Right cardiac atrium (tissue), 5 donors: ENCODE measurements around the gene NOL7. TPM values are rescaled to one million over a fixed set of nuclear protein-coding genes. Genes with fewer than 3 reads are reported as not detected.

ENCODE experiments used
- ATAC-seq, 2 donors: fragments of 200-7000 bp; cut with Tn5 transposase; one replicate each; pipeline versions ENCODE4 v1.8.0 to v1.9.1; 2020; ENCODE audit warnings: moderate library complexity in 2 of 2, mild to moderate bottlenecking in 1 of 2
- DNase-seq, 3 donors: peaks; one replicate each; pipeline ENCODE4 v3.0.0-alpha.2; 2020
- H3K27ac ChIP-seq: one replicate; pipeline ENCODE4 v1.5.1; 2013; ENCODE audit warnings: mild to moderate bottlenecking, low read length, control low read depth, moderate library complexity
- H3K27me3 ChIP-seq: one replicate; pipeline ENCODE4 v1.6.1; 2013; ENCODE audit not compliant: control insufficient read depth, insufficient read depth
- H3K4me1 ChIP-seq: one replicate; pipeline ENCODE4 v1.6.1; 2013; ENCODE audit warnings: low read length; ENCODE audit not compliant: control insufficient read depth, insufficient read depth
- H3K4me3 ChIP-seq: one replicate; pipeline ENCODE4 v1.5.1; 2013; ENCODE audit warnings: low read length, control low read depth
- H3K9me3 ChIP-seq: one replicate; pipeline ENCODE4 v1.6.1; 2013; ENCODE audit warnings: low read length; ENCODE audit not compliant: control insufficient read depth
- WGBS: extraction: QIAGEN DNeasy Blood & Tissue Kit; methylation state at CpG from one replicate; pipeline ENCODE4 v1.1.7; 2013; 5-methylcytosine and 5-hydroxymethylcytosine counted together
- intact Hi-C, 4 donors: fragments of 100-400 bp; cut with DNase I; formaldehyde crosslinking; loops; one replicate each; pipeline versions ENCODE4 v1.11.0 to v1.14.0; 2022 to 2023
- long read RNA-seq, 4 donors: library from polyadenylated mRNA; unstranded; transcript quantifications; one replicate each; pipeline ENCODE4 v2.0.0, GENCODE V29; 2020 to 2021
- polyA plus RNA-seq: library from polyadenylated mRNA; stranded (reverse); fragments of 200-250 nt; gene quantifications from one replicate; pipeline ENCODE4 v1.2.3, GENCODE V29; 2013
- total RNA-seq, 4 donors: library from RNA; stranded (reverse); fragmentation: NEBNext Ultra II Directional; extraction: Animal tissue kit (Norgen Biotek cat#: 25700); gene quantifications; one replicate each; pipeline ENCODE4 v1.2.1, GENCODE V29; 2021
- donor health status: healthy with polysubstance abuse.
- donor health status: DM: no; HTN: yes; CAD: no.
- donor health status: DM: no; HTN: no; CAD: no.
- donor health status: DM: no; HTN: yes; CAD: no; lungs with severe emphysema.
- donor health status: DM: yes; HTN: yes; CAD: no.

The NOL7 gene
- total RNA-seq (10 to 100 TPM; 44.7 to 56.5 (median 52.0) TPM), polyA plus RNA-seq (65.2 TPM)
- long read RNA-seq, donor 1, transcript NOL7-202 (8 exons, 1,184 nt): major isoform, 74 of 87 reads
- long read RNA-seq, donor 1, transcript NOL7-203 (9 exons, 920 nt): minor isoform, 8 of 87 reads
- long read RNA-seq, donor 1, partial matches to known transcripts: 2 of 87 reads
- long read RNA-seq, donor 1, other reads (novel, unspliced or antisense): 3 of 87 reads
- long read RNA-seq, donor 2, transcript NOL7-202 (8 exons, 1,184 nt): major isoform, 52 of 62 reads
- long read RNA-seq, donor 2, transcript NOL7-203 (9 exons, 920 nt): minor isoform, 6 of 62 reads
- long read RNA-seq, donor 2, partial matches to known transcripts: 1 of 62 reads
- long read RNA-seq, donor 2, other reads (novel, unspliced or antisense): 0 of 62 reads
- long read RNA-seq, donor 3, transcript NOL7-203 (9 exons, 920 nt): minor isoform, 8 of 111 reads
- long read RNA-seq, donor 3, transcript NOL7-202 (8 exons, 1,184 nt): major isoform, 96 of 111 reads
- long read RNA-seq, donor 3, partial matches to known transcripts: 5 of 111 reads
- long read RNA-seq, donor 3, other reads (novel, unspliced or antisense): 1 of 111 reads
- long read RNA-seq, donor 4, transcript NOL7-202 (8 exons, 1,184 nt): major isoform, 46 of 46 reads
- long read RNA-seq, donor 4, partial matches to known transcripts: 0 of 46 reads
- long read RNA-seq, donor 4, other reads (novel, unspliced or antisense): 0 of 46 reads

DNA sequence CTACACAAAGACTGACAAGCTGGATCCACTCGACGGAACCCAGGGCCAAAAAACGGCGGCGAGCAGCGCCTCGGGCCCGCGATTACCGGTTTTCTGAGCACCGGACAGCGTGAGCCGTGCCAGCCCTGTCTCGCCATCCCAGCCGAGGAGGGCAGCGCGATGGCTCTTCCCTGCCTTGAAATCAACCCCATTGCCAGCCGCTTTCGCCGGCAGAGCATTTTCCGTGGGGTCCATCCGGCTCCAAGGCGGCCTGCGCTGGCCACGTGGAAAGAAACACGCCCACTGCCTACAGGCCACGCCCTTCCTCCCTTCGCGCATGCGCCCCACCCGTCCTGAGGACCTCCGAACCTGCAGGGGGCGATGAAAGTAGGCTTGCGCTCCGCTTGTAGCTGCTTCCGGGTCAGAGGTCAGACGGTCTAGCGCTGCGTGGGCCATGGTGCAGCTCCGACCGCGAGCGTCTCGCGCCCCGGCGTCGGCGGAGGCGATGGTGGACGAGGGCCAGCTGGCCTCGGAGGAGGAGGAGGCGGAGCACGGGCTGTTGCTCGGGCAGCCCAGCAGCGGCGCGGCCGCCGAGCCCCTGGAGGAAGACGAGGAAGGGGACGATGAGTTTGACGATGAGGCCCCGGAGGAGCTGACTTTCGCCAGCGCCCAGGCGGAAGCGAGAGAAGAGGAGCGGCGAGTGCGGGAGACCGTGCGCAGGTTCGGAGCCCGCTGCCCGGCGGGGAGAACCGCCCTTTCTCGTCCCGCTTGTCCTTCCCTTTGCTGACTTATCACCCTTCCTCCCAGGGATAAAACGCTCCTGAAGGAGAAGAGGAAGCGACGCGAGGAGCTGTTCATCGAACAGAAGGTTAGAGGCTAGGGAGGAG, at the start of gene NOL7:
Gene NOL7, plus strand, starts transcription at position 410 of the 866 bp plus-strand sequence. Its CDS starts 24 bp downstream, at position 434.
- Histone ChIP-seq H3K4me1 (no peaks in the 10 kb centered on the region), H3K9me3 (no peaks in the 10 kb centered on the region), H3K4me3 (peak within 1 kb of the TSS; percentile 81), H3K27ac (peak within 1 kb of the TSS; percentile 84), H3K27me3 (no peaks in the 10 kb centered on the region)
- peak; percentile 97 to 98 for ATAC-seq
- WGBS: under 1% methylated on average over 85 of the region's 85 CpGs
- intact Hi-C loops: loop anchor here in 1 of 4 donors (5.0 kb wide), 1 partner anchor 97 kb away; the partner anchor contains the start of gene RANBP9
- DNase-seq: peak; percentile 98 to 99 (median 98)

- H3K27ac ChIP-seq: no peak overlapping the region
- no peaks in the 10 kb centered on the region for H3K27me3 ChIP-seq
- H3K4me1 ChIP-seq: no peaks in the 10 kb centered on the region
- WGBS: 93% methylated on average over 4 of the region's 4 CpGs
- no peak for DNase-seq
- no peak for ATAC-seq
- no peaks in the 10 kb centered on the region for H3K9me3 ChIP-seq
- no peak overlapping the region for H3K4me3 ChIP-seq
- intact Hi-C loops: no loop called here
These were observed 49.2 kb upstream of the NOL7 start for GRCh38 chr6:13565921-13566320.

GRCh38 chr6:13566500-13566899, 48.6 kb upstream of the NOL7 start:
- Histone ChIP-seq H3K4me3 (no peak overlapping the region), H3K27me3 (no peaks in the 10 kb centered on the region), H3K27ac (no peak overlapping the region), H3K4me1 (no peaks in the 10 kb centered on the region), H3K9me3 (no peaks in the 10 kb centered on the region)
- ATAC-seq: no peak
- intact Hi-C loops: no loop called here
- 96% methylated on average over 3 of the region's 3 CpGs for WGBS
- no peak for DNase-seq

DNA sequence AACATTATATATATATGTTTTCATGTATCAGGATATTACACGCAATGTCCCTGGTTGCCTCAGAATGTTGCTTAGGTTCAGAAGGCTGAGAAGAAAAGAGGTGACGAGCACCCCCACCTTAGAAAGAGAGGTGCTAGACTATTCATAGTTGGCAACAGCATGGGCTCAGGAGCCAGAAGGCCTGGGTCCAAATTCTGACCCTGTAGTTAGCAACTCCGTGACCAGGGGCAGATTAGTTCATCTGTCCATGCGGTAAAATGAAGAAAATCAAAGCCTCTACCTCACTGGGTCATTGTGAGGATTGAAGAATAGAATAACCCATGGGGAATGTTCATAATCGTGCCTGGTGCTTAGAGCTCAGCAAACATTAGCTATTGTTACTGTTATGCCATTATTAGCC, 46.2 kb upstream of the NOL7 start:
- Histone ChIP-seq H3K4me1 (peaks cover 3% of the 10 kb centered on the region), H3K4me3 (no peak overlapping the region), H3K27me3 (no peaks in the 10 kb centered on the region), H3K9me3 (no peaks in the 10 kb centered on the region), H3K27ac (no peak overlapping the region)
- intact Hi-C loops: no loop called here
- ATAC-seq (no peak), DNase-seq (no peak)
- 83% methylated on average over 5 of the region's 5 CpGs for WGBS

DNA sequence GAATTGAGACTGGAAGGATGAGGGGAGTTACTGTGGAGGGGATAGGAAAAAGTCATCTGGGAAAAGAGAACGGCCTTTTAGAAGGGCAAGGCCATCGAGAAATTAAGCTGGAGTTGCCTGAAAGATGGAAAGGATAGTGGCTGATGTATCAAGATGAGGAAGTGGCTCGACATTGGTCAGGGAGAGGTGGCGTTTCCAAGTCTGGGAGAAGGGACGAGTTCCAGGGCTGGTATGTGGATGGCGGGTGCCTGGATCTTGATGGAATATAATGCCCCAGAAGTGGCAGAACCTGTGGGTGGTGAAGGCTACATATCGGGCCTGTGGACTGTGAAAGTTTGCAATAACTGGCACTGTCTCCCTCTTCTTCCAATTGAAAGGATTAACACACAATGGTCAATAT, 42.9 kb upstream of the NOL7 start:
- 90% methylated on average over 7 of the region's 7 CpGs for WGBS
- Histone ChIP-seq H3K27ac (no peak overlapping the region), H3K4me3 (no peak overlapping the region), H3K4me1 (peaks cover 3% of the 10 kb centered on the region), H3K9me3 (no peaks in the 10 kb centered on the region), H3K27me3 (no peaks in the 10 kb centered on the region)
- intact Hi-C loops: loop anchor here in 2 of 4 donors (10.0 kb wide), 2 partner anchors 87 to 237 kb away; partner anchors contain the start of gene GFOD1 (in 2 of the 2)
- ATAC-seq (no peak), DNase-seq (no peak)

DNA sequence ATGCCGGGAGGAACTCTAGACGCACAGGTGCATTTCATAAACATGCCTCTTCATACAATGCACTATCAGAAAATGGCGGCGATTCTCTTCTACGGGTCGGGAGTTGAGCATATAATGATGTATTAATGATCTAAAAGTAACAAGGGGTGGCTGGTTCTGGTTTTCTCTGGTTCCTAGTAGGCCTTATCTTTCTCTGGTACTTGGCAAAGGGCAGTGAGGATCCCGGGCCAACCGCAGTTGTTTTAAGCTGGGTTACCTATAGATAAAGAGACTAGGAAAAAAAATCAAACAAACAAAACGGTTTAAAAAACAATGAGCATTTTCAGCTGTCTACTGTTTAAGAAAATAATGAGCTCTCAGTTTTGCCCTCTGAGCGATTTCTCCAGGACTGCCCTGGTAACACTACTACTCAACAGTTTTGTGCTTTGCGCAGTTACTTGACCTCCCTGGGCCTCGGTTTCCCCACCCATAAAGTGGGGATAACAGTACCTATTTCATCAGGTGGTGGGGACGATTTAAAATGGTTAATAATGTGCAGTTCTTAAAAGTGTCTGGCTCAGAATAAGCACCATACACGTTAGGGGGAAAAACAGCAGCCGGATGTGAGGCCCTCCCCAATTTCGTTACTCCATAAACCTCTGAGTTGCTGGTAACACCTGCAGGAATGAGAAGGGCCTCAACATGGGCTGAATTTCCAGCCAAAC, 42.0 kb upstream of the NOL7 start:
- H3K4me1 ChIP-seq: peaks cover 3% of the 10 kb centered on the region
- H3K9me3 ChIP-seq: no peaks in the 10 kb centered on the region
- DNase-seq: no peak
- peak overlapping the region; percentile 68 for H3K4me3 ChIP-seq
- peak overlapping the region; percentile 44 for H3K27ac ChIP-seq
- WGBS: 78% methylated on average over 16 of the region's 16 CpGs
- intact Hi-C loops: loop anchor here in 2 of 4 donors (10.0 kb wide), 2 partner anchors 88 to 238 kb away; partner anchors contain the start of gene GFOD1 (in 2 of the 2)
- H3K27me3 ChIP-seq: no peaks in the 10 kb centered on the region
- no peak for ATAC-seq

DNA sequence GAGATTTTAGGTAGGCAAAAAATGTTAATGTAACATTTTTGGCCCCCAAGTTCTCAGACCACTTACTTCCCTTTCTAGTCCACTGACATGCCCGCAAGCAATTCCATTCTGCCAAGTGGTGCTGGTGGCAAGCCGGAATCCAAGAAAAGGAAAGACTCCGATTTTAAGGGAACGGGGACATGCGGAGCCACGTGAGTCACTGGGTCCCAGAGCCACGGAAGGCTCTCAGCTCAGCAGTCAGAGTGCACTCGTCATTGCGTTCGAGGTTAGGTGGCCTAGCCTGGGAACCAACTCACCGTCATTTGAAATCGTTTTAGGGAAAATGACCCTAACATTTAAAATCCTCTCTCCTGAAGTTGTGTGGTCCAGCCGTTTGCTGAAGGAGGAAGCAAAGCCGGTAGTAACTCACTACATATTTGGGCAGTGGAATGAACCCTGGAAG, 41.4 kb upstream of the NOL7 start:
- peak overlapping the region; percentile 44 for H3K27ac ChIP-seq
- WGBS: 4% methylated on average over 14 of the region's 14 CpGs
- peaks cover 3% of the 10 kb centered on the region for H3K4me1 ChIP-seq
- H3K4me3 ChIP-seq: peak overlapping the region; percentile 68
- intact Hi-C loops: loop anchor here in 2 of 4 donors (10.0 kb wide), 2 partner anchors 89 to 239 kb away; partner anchors contain the start of gene GFOD1 (in 2 of the 2)
- H3K9me3 ChIP-seq: no peaks in the 10 kb centered on the region
- peak; percentile 38 to 65 (median 64) for DNase-seq
- H3K27me3 ChIP-seq: no peaks in the 10 kb centered on the region
- ATAC-seq: no peak

DNA sequence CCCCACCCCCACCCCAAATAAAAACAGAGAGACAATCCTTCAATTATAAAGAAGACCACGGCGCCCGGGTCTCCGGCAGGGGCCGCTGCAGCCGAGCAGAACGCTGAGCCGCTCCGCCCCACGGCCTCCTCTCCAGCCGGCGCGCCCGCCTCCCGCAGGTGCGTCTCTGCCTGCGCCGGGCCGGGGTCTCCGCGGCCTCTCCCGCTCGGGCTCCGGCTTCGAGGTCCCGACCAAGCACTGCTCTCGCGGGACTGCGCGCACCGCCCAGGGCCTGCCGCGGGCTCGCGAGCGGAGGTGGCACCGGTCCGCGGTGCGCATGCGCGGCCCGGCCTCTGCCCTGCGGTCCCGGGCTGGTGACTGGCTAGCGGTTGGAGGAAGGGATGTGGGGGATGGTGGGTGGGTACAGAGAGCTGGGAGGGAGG, 41.0 kb upstream of the NOL7 start:
- Histone ChIP-seq H3K4me1 (peaks cover 3% of the 10 kb centered on the region), H3K27me3 (no peaks in the 10 kb centered on the region), H3K4me3 (peak overlapping the region; percentile 68), H3K27ac (peak overlapping the region; percentile 77), H3K9me3 (no peaks in the 10 kb centered on the region)
- ATAC-seq: peak; percentile 98
- WGBS: under 1% methylated on average over 46 of the region's 46 CpGs
- DNase-seq: peak; percentile 94 to 97 (median 97)
- intact Hi-C loops: loop anchor here in 2 of 4 donors (10.0 kb wide), 2 partner anchors 89 to 239 kb away; partner anchors contain the start of gene GFOD1 (in 2 of the 2)

DNA sequence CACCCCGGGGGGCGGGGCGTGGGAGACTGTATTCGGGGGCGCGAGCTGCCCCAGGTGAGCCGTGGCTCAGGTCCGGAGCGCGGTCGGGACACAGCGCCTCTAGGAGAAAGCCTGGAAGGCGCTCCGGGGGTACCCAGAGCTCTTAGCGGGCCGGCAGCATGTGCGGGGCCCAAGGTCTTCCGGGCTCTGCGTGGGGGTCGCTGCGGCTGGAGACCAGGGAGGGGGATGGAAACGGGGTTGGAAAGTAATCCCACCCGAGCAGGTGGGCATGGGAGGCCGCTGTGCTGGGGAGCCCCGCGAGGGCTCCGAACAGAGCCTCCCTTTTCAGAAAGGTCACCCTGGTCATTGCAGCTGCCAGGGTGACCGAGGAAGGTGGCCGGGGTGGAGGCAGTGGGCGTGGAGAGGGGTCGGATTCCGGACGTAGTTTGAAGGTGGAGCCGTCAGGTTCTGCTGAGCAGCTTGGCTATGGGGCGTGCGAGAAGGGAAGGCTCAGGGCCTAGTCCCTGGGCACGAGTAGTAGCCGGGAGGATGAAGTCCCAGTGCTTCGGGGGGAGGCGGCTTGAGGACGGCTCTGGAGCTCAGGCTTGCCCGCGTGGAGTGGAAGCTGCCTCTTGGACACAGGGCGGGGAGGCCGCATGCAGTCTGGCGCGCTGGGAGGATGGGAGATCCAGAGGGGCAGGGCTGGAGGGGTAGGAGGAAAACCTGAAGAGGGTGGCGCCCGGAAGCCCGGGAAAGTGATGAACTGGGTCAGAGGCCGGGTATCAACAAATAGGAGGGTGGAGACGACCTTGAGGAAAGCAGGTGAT, 40.4 kb upstream of the NOL7 start, which contains the start of gene SIRT5:
Gene SIRT5, plus strand, starts transcription at position 31 of the 806 bp plus-strand sequence. CDS start 9,510 bp downstream, outside the sequence.
- peaks cover 3% of the 10 kb centered on the region for H3K4me1 ChIP-seq
- H3K4me3 ChIP-seq: peak within 1 kb of the TSS; percentile 68
- intact Hi-C loops: loop anchor here in 2 of 4 donors (10.0 kb wide), 2 partner anchors 90 to 240 kb away; partner anchors contain the start of gene GFOD1 (in 2 of the 2)
- H3K27ac ChIP-seq: peak within 1 kb of the TSS; percentile 77
- WGBS: under 1% methylated on average over 52 of the region's 52 CpGs
- peak; percentile 82 to 92 (median 90) for DNase-seq
- no peaks in the 10 kb centered on the region for H3K27me3 ChIP-seq
- ATAC-seq: peak; percentile 82 to 88
- H3K9me3 ChIP-seq: no peaks in the 10 kb centered on the region
